H1 (cell line): ENCODE data around the gene KLF6. TPM values are rescaled to one million over a fixed set of nuclear protein-coding genes. Genes with fewer than 3 reads are reported as not detected.

Experiments
- CTCF ChIA-PET: fragments of 300-600 bp; sonication (Branson Sonifier 250); formaldehyde crosslinking; loops from one replicate; lab custom pipeline; 2021; ENCODE audit not compliant: partially characterized antibody; lab: Charles Lee
- POLR2A ChIA-PET: fragments of 300-600 bp; sonication (Branson Sonifier 250); formaldehyde crosslinking; loops from one replicate; lab custom pipeline; 2021; ENCODE audit warnings: inconsistent platforms; ENCODE audit not compliant: partially characterized antibody; lab: Charles Lee
- DNase-seq, 2 experiments: peaks; one replicate each; pipeline versions ENCODE4 v3.0.0 to v3.0.0-alpha.2; 2010 to 2022; ENCODE audit warnings: low spot score in 2 of 2, low read depth in 1 of 2, mixed read lengths in 1 of 2
- FAIRE-seq: peaks from 2 replicates; lab custom pipeline; 2011; peaks lifted over from hg19 to GRCh38; lab: Jason Lieb, UNC
- H2AFZ ChIP-seq: 2 replicates; pipeline ENCODE4 v1.8.1; 2012; ENCODE audit warnings: low read length, inconsistent platforms
- H2AK5ac ChIP-seq: 2 replicates; pipeline ENCODE4 v1.6.1; 2013; ENCODE audit warnings: low read depth, low read length
- H2BK120ac ChIP-seq: replicated peaks from 2 replicates; pipeline ENCODE3; 2013; ENCODE audit warnings: low read depth, low read length, inconsistent platforms
- H2BK12ac ChIP-seq: 2 replicates; pipeline ENCODE4 v1.6.1; 2013; ENCODE audit warnings: low read depth, low read length
- H2BK15ac ChIP-seq: 2 replicates; pipeline ENCODE4 v1.6.1; 2013; ENCODE audit warnings: low read length
- H2BK20ac ChIP-seq: 2 replicates; pipeline ENCODE4 v1.6.1; 2013; ENCODE audit warnings: low read length
- H2BK5ac ChIP-seq: 2 replicates; pipeline ENCODE4 v1.6.1; 2013; ENCODE audit warnings: low read depth, low read length
- H3K14ac ChIP-seq: 2 replicates; pipeline ENCODE4 v1.6.1; 2013; ENCODE audit warnings: inconsistent platforms; ENCODE audit not compliant: insufficient read length
- H3K18ac ChIP-seq: 2 replicates; pipeline ENCODE4 v1.6.1; 2013; ENCODE audit warnings: low read length; ENCODE audit errors: extremely low read depth
- H3K23ac ChIP-seq: 2 replicates; pipeline ENCODE4 v1.6.1; 2013; ENCODE audit warnings: inconsistent platforms; ENCODE audit not compliant: insufficient read length
- H3K23me2 ChIP-seq: 2 replicates; pipeline ENCODE4 v1.6.1; 2013; ENCODE audit warnings: low read depth, low read length
- H3K27ac ChIP-seq: 2 replicates; pipeline ENCODE4 v1.6.1; 2011; ENCODE audit warnings: low read depth, low read length, inconsistent platforms
- H3K27me3 ChIP-seq, 4 experiments: replicated peaks in 1 of 4; 1 replicate in 1 of 4; 2 replicates in 3 of 4; pipeline versions ENCODE4 v1.6.1 to v1.8.1; 2011 to 2013; ENCODE audit warnings: low read length in 3 of 4, mild to moderate bottlenecking in 3 of 4, inconsistent platforms in 2 of 4, mixed read lengths in 2 of 4, moderate library complexity in 1 of 4; ENCODE audit not compliant: control insufficient read depth in 3 of 4, insufficient read depth in 3 of 4; ENCODE audit errors: extremely low read depth in 1 of 4
- H3K36me3 ChIP-seq, 4 experiments: 2 replicates each; pipeline versions ENCODE4 v1.6.1 to v1.8.1; 2011 to 2013; ENCODE audit warnings: mild to moderate bottlenecking in 4 of 4, low read length in 3 of 4, moderate library complexity in 2 of 4, control low read depth in 1 of 4, inconsistent platforms in 1 of 4; ENCODE audit not compliant: insufficient read depth in 4 of 4, control insufficient read depth in 2 of 4
- H3K4ac ChIP-seq: replicated peaks from 2 replicates; pipeline ENCODE3; 2013; ENCODE audit warnings: low read length, low read depth, mixed read lengths, inconsistent platforms; ENCODE audit not compliant: insufficient read length
- H3K4me1 ChIP-seq, 4 experiments: replicated peaks in 1 of 4; 1 replicate in 1 of 4; 2 replicates in 3 of 4; pipeline versions ENCODE4 v1.6.1 to v1.8.1; 2011 to 2013; ENCODE audit warnings: low read length in 3 of 4, inconsistent platforms in 2 of 4, mixed read lengths in 1 of 4; ENCODE audit not compliant: insufficient read depth in 4 of 4, control insufficient read depth in 3 of 4
- H3K4me2 ChIP-seq, 2 experiments: 2 replicates each; pipeline versions ENCODE4 v1.6.1 to v1.8.1; 2011 to 2013; ENCODE audit warnings: low read depth in 2 of 2, low read length in 2 of 2, control low read depth in 1 of 2, inconsistent platforms in 1 of 2, mild to moderate bottlenecking in 1 of 2; ENCODE audit not compliant: insufficient read depth in 1 of 2
- H3K4me3 ChIP-seq, 4 experiments: fragments of 200-600, 300-600 bp in 1 of 4; sonication (generic), shearing (Covaris generic), sonication (Bioruptor Twin) in 1 of 4; 2 replicates each; pipeline versions ENCODE4 v1.5.1 to v1.8.1; 2011 to 2016; ENCODE audit warnings: low read length in 4 of 4, low read depth in 3 of 4, control low read depth in 2 of 4, inconsistent platforms in 2 of 4, mild to moderate bottlenecking in 2 of 4, mixed read lengths in 1 of 4, moderate library complexity in 1 of 4; ENCODE audit not compliant: insufficient read depth in 2 of 4; ENCODE audit errors: extremely low read depth in 1 of 4
- H3K56ac ChIP-seq: replicated peaks from 2 replicates; pipeline ENCODE3; 2013; ENCODE audit warnings: low read depth, mild to moderate bottlenecking, mixed read lengths, low read length, inconsistent platforms; ENCODE audit not compliant: insufficient read length
- H3K79me1 ChIP-seq: 2 replicates; pipeline ENCODE4 v1.6.1; 2013; ENCODE audit warnings: low read depth, low read length, control low read depth
- H3K79me2 ChIP-seq, 2 experiments: 2 replicates each; pipeline versions ENCODE4 v1.6.1 to v1.8.1; 2012 to 2013; ENCODE audit warnings: low read length in 2 of 2, mild to moderate bottlenecking in 2 of 2, inconsistent platforms in 1 of 2; ENCODE audit not compliant: insufficient read depth in 2 of 2, control insufficient read depth in 1 of 2
- H3K9ac ChIP-seq, 4 experiments: replicated peaks in 1 of 4; 1 replicate in 1 of 4; 2 replicates in 3 of 4; pipeline versions ENCODE4 v1.6.1 to v1.8.1; 2011 to 2013; ENCODE audit warnings: low read depth in 3 of 4, low read length in 3 of 4, control low read depth in 2 of 4, mild to moderate bottlenecking in 2 of 4, moderate library complexity in 2 of 4, inconsistent platforms in 1 of 4; ENCODE audit errors: extremely low read depth in 1 of 4
- H3K9me3 ChIP-seq, 2 experiments: 2 replicates each; pipeline versions ENCODE4 v1.6.1 to v1.8.1; 2012 to 2013; ENCODE audit warnings: mild to moderate bottlenecking in 2 of 2, moderate library complexity in 2 of 2, control low read depth in 1 of 2, inconsistent platforms in 1 of 2, low read depth in 1 of 2, low read length in 1 of 2, mixed read lengths in 1 of 2; ENCODE audit not compliant: insufficient read depth in 2 of 2
- H4K20me1 ChIP-seq, 2 experiments: replicated peaks in 1 of 2; 2 replicates each; pipeline versions ENCODE3 to v1.8.1; 2011 to 2013; ENCODE audit warnings: inconsistent platforms in 2 of 2, low read length in 2 of 2, mild to moderate bottlenecking in 1 of 2; ENCODE audit not compliant: insufficient read depth in 2 of 2, control insufficient read depth in 1 of 2
- H4K5ac ChIP-seq: 2 replicates; pipeline ENCODE4 v1.6.1; 2013; ENCODE audit warnings: low read length, low read depth, mixed read lengths, inconsistent platforms; ENCODE audit not compliant: insufficient read length
- H4K8ac ChIP-seq: 2 replicates; pipeline ENCODE4 v1.8.0; 2013; ENCODE audit warnings: mild to moderate bottlenecking, moderate library complexity, low read length, inconsistent platforms; ENCODE audit not compliant: insufficient read depth; ENCODE audit errors: extremely low read depth
- H4K91ac ChIP-seq: replicated peaks from 2 replicates; pipeline ENCODE3; 2013; ENCODE audit warnings: low read length, mixed read lengths, inconsistent platforms; ENCODE audit not compliant: insufficient read length
- EZH2 ChIP-seq: fragments of 200-600 bp; sonication (generic); IDR thresholded peaks from 2 replicates; pipeline ENCODE4 v1.7.1; 2012; ENCODE audit warnings: low read depth, mild to moderate bottlenecking, moderate library complexity, low read length, inconsistent platforms; ENCODE audit not compliant: severe bottlenecking
- HDAC6 ChIP-seq: IDR thresholded peaks from one replicate; pipeline ENCODE4 v1.7.1; 2012; ENCODE audit warnings: low read depth, mild to moderate bottlenecking, inconsistent platforms, low read length, moderate library complexity
- ZNF274 ChIP-seq: IDR thresholded peaks from 2 replicates; pipeline ENCODE4 v1.7.0; 2012; ENCODE audit warnings: low read length, borderline replicate concordance; ENCODE audit errors: extremely low read depth
- WGBS, 2 experiments: shearing (Covaris generic) in 1 of 2; methylation state at CpG; one replicate each; pipeline versions ENCODE4 v1.1.6 to v1.1.7; 2013 to 2015; ENCODE audit warnings: low lambda C conversion rate in 2 of 2, mixed read lengths in 2 of 2, inconsistent platforms in 1 of 2, low coverage in 1 of 2, missing lambda C conversion rate in 1 of 2; ENCODE audit not compliant: insufficient replicate concordance in 2 of 2, insufficient coverage in 1 of 2, insufficient read length in 1 of 2; ENCODE audit errors: extremely low coverage in 1 of 2, missing lambda C conversion rate in 1 of 2; 5-methylcytosine and 5-hydroxymethylcytosine counted together
- polyA plus RNA-seq, 7 experiments: library from polyadenylated mRNA; depleted of rRNA in 3 of 7; stranded (reverse) in 5 of 7; unstranded in 2 of 7; fragments of >200 nt in 5 of 7; fragments of 200-250 nt in 2 of 7; gene quantifications; 1 replicate in 5 of 7; 2 replicates in 1 of 7; 4 replicates in 1 of 7; pipeline versions ENCODE4 v1.2.1 to v1.2.3, GENCODE V29; 2011 to 2013; ENCODE audit warnings: missing spikeins in 2 of 7, mixed read lengths in 2 of 7
- total RNA-seq: library from RNA; stranded (reverse); fragmentation: NEBNext Ultra II Directional; extraction: Animal tissue kit (Norgen Biotek cat#: 25700); gene quantifications from 2 replicates; pipeline ENCODE4 v1.2.1, GENCODE V29; 2021

The KLF6 gene
- total and polyA plus RNA-seq, 2 of the 8 experiments (the other 6 are each of a cell fraction or from before 2014, with no cell fraction given) = 5.7 to 19.5 TPM

DNA sequence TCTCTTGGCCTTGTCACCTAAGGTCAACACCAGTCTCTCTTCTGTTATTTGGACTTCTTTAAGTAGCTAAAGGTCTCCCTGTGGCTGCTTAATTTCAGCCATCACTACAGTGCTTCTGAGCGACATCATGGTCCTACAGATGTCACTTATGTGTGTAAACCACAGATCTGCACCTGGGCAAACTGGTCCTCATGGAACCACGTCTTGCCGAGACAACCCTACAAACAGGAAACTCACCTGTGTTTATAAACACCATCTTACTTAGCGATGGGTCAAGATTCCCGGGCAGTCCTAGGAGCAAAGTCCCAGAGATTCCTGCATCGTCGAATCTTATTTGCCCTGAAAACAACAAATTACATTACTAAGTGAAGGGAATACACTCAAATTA is 27.8 kb downstream of the KLF6 start:
- no peak overlapping the region for H4K91ac ChIP-seq
- H3K18ac ChIP-seq = no peak overlapping the region
- no peak overlapping the region for H4K8ac ChIP-seq
- FAIRE-seq (no peak), DNase-seq (no peak)
- no peak overlapping the region for H4K5ac ChIP-seq
- H2BK15ac ChIP-seq = no peak overlapping the region
- no peak overlapping the region for H2AK5ac ChIP-seq
- H2BK120ac ChIP-seq = no peak overlapping the region
- no peaks in the 10 kb centered on the region for H3K27me3 ChIP-seq
- H2BK12ac ChIP-seq = no peak overlapping the region
- H3K4me3 ChIP-seq = no peak overlapping the region
- peaks cover 0 to 5% (median under 1%) of the 10 kb centered on the region in 4 experiments; a peak in 3 of 7 replicates for H3K4me1 ChIP-seq
- H2BK5ac ChIP-seq = no peak overlapping the region
- no peak overlapping the region for H2AFZ ChIP-seq
- WGBS, 2 experiments = 91% methylated on average over 7 of the region's 7 CpGs; no CpG with 5 or more reads in 1 of the 2 experiments
- no peak overlapping the region for H3K23ac ChIP-seq
- H3K36me3 ChIP-seq = no peaks in the 10 kb centered on the region
- H3K4me2 ChIP-seq = no peak overlapping the region
- POLR2A ChIA-PET = no interaction called here
- H3K14ac ChIP-seq = no peak overlapping the region
- no peak overlapping the region for H2BK20ac ChIP-seq
- H3K9ac ChIP-seq = no peak overlapping the region
- H3K27ac ChIP-seq = no peak overlapping the region
- H3K79me1 ChIP-seq = no peaks in the 10 kb centered on the region
- no peaks in the 10 kb centered on the region for H3K23me2 ChIP-seq
- H3K4ac ChIP-seq = no peak overlapping the region
- CTCF ChIA-PET = no interaction called here
- H4K20me1 ChIP-seq = no peaks in the 10 kb centered on the region
- H3K9me3 ChIP-seq = no peaks in the 10 kb centered on the region
- no peak overlapping the region for H3K56ac ChIP-seq
- no peaks in the 10 kb centered on the region for H3K79me2 ChIP-seq
- TF ChIP-seq HDAC6 (no peak), ZNF274 (no peak), EZH2 (no peak)
